Measurements from ENCODE around the gene TMEM185B. TPM values are rescaled to one million over a fixed set of nuclear protein-coding genes. Genes with fewer than 3 reads are reported as not detected.
"Not testable (repeated sequence)": the region's sequence is repeated elsewhere in the genome, so short reads cannot be mapped to it uniquely, and the experiment has no call there.

Gene TMEM185B
- total RNA-seq, 4 donors from 2014 or later, result 35.9 to 47.9 (median 44.6) TPM

GRCh38 chr2:120204417-120204816, 18.8 kb downstream of the TMEM185B start:
- peak overlapping the region in 1 of 3 donors; percentile 44 for H3K27ac ChIP-seq
- WGBS, 2 donors, result 63 to 64% methylated on average over 3 of the region's 3 CpGs
- no peak overlapping the region for H3K4me3 ChIP-seq (replicated peaks in 1 of 3)
- no peaks in the 10 kb centered on the region for H3K36me3 ChIP-seq
- DNase-seq, result no peak
- H3K27me3 ChIP-seq, result no peaks in the 10 kb centered on the region
- H3K4me1 ChIP-seq, result peaks cover 13 to 19% of the 10 kb centered on the region in 2 donors
- TF ChIP-seq CTCF (IDR thresholded peaks at IDR 0.05) (no peak), POLR2A (IDR thresholded peaks at IDR 0.05) (no peak)
- no peaks in the 10 kb centered on the region for H3K9me3 ChIP-seq
- intact Hi-C loops (cut with DNase I), result no loop called here

DNA sequence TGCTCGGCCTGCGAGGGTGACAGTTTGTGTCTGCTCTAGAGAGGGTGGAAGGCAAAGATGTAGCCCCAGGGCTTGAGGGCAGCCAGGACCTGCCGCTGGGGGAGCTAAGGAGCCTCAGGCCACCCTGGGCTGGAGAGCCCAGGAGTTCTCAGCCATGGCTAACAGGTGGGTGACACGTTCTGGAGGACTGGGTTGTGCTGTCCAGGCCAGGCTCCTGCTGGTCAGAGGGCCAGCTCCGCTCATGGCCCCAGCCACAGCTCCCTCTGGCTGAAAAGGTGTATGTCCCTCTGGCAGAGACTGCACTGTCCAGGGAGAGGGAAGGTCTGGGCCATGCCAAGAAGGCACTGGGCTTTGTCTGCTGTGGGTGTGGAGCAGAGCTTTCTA, 19.2 kb downstream of the TMEM185B start:
- TF ChIP-seq CTCF (IDR thresholded peaks at IDR 0.05), result no peak
- no peak for TF ChIP-seq POLR2A (IDR thresholded peaks at IDR 0.05)
- no peak overlapping the region for H3K4me3 ChIP-seq (replicated peaks in 1 of 3)
- 89 to 90% methylated on average over 3 to 5 of the region's 5 CpGs for WGBS, 2 donors

DNA sequence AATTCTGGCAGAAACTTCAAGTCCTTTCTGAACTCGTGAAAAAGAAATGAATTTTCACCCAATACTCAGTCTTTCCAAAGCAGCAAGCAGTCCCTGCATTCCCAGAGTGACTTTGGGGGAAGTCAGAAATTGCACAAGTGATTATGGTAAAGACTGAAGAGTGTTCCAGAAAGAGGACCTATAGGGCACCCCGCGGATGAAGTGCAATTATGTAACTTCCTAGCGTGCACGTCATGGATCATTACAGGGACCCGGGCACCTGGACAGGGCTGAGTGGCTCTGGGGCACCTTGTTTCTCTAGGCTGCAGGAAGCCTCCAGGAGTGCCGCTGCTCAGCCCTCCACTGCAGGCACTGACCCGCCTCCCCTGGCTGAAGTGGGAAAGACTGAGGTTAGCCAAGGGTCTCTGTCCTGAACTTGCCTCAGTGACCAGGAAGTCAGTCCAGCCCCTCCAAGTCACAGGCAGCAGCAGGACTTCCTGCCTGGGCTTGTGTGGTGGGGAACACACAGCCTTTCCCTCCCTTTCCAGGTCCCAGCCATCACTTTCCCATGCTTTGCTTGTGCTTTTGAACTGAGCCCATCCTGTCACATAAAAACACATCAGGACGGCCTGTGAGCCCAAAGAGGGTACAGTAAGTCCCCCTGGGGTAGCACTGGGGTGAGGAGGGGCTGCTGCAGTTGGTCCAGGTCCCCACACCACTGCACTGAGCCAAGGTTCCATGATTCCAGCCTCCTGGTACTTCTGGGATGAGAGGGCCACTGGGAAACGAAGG, 19.8 kb downstream of the TMEM185B start:
- intact Hi-C loops (cut with DNase I), result no loop called here
- Histone ChIP-seq H3K4me1 (peaks cover 13 to 19% of the 10 kb centered on the region in 2 donors), H3K27ac (peak overlapping the region; percentile 4 to 45 (median 44)), H3K4me3 (replicated peaks in 1 of 3) (no peak overlapping the region), H3K9me3 (no peaks in the 10 kb centered on the region), H3K27me3 (no peaks in the 10 kb centered on the region), H3K36me3 (no peaks in the 10 kb centered on the region)
- WGBS, 2 donors, result 29 to 31% methylated on average over 10 of the region's 10 CpGs
- TF ChIP-seq POLR2A (IDR thresholded peaks at IDR 0.05) (no peak), CTCF (IDR thresholded peaks at IDR 0.05) (no peak)
- DNase-seq, result peak; percentile 86 to 87

More for the DNA sequence above, 19.2 kb downstream of the TMEM185B start:
- Histone ChIP-seq H3K4me1 (peaks cover 13 to 19% of the 10 kb centered on the region in 2 donors), H3K36me3 (no peaks in the 10 kb centered on the region), H3K27me3 (no peaks in the 10 kb centered on the region), H3K9me3 (no peaks in the 10 kb centered on the region), H3K27ac (peak overlapping the region; percentile 4 to 45 (median 44))
- peak in 1 of 2 donors; percentile 16 for DNase-seq
- intact Hi-C loops (cut with DNase I), result no loop called here

- H3K27me3 ChIP-seq, result not testable (repeated sequence)
Measured at GRCh38 chr2:120199817-120200459, 23.3 kb downstream of the TMEM185B start.

GRCh38 chr2:120195553-120195952, 27.6 kb downstream of the TMEM185B start:
- H3K27ac ChIP-seq, result no peak overlapping the region
- no peak for TF ChIP-seq POLR2A (IDR thresholded peaks at IDR 0.05)
- H3K9me3 ChIP-seq, result no peaks in the 10 kb centered on the region
- H3K27me3 ChIP-seq, result no peaks in the 10 kb centered on the region
- DNase-seq, result no peak
- intact Hi-C loops (cut with DNase I), result no loop called here
- H3K36me3 ChIP-seq, result no peaks in the 10 kb centered on the region
- peaks cover 11% of the 10 kb centered on the region in 2 donors for H3K4me1 ChIP-seq
- H3K4me3 ChIP-seq (replicated peaks in 1 of 3), result no peak overlapping the region
- 92 to 100% methylated on average over 1 of the region's 1 CpG for WGBS, 2 donors

More at GRCh38 chr2:120199817-120200459, 23.3 kb downstream of the TMEM185B start:
- peaks cover 13 to 19% of the 10 kb centered on the region in 2 donors for H3K4me1 ChIP-seq
- H3K4me3 ChIP-seq (replicated peaks in 1 of 3); H3K27ac ChIP-seq; intact Hi-C loops (cut with DNase I); H3K9me3 ChIP-seq; DNase-seq; H3K36me3 ChIP-seq: not testable (repeated sequence)
- WGBS, 2 donors, result 96 to 97% methylated on average over 10 of the region's 10 CpGs

GRCh38 chr2:120192280-120192679, 30.9 kb downstream of the TMEM185B start:
- H3K27ac ChIP-seq, result no peak overlapping the region
- H3K9me3 ChIP-seq, result no peaks in the 10 kb centered on the region
- no peak for DNase-seq
- TF ChIP-seq POLR2A (IDR thresholded peaks at IDR 0.05) (no peak), CTCF (IDR thresholded peaks at IDR 0.05) (no peak)
- WGBS, 2 donors, result 92 to 95% methylated on average over 1 of the region's 1 CpG
- H3K36me3 ChIP-seq, result no peaks in the 10 kb centered on the region
- intact Hi-C loops (cut with DNase I), result no loop called here
- H3K4me1 ChIP-seq, result peaks cover 11 to 12% of the 10 kb centered on the region in 2 donors
- no peak overlapping the region for H3K4me3 ChIP-seq (replicated peaks in 1 of 3)
- H3K27me3 ChIP-seq, result no peaks in the 10 kb centered on the region

Data from thyroid gland (tissue), 4 donors.